Fibroblast of lung (primary cell): ENCODE measurements around the gene BCL6. TPM values are rescaled to one million over a fixed set of nuclear protein-coding genes. Genes with fewer than 3 reads are reported as not detected.

Experiments used
- DNase-seq, 2 donors: peaks; one replicate each; pipeline versions ENCODE4 v3.0.0 to v3.0.0-alpha.2; 2010; ENCODE audit warnings: low read depth in 2 of 2
- H2AFZ ChIP-seq: 2 replicates; pipeline ENCODE4 v1.5.1; 2012; ENCODE audit warnings: low read length, control low read depth, inconsistent platforms
- H3K27ac ChIP-seq: 2 replicates; pipeline ENCODE4 v1.5.1; 2011; ENCODE audit warnings: low read length, control low read depth; ENCODE audit not compliant: insufficient read depth
- H3K27me3 ChIP-seq: 2 replicates; pipeline ENCODE4 v1.5.1; 2011; ENCODE audit warnings: mild to moderate bottlenecking, low read length; ENCODE audit not compliant: control insufficient read depth, insufficient read depth
- H3K36me3 ChIP-seq: 2 replicates; pipeline ENCODE4 v1.5.1; 2011; ENCODE audit warnings: low read length; ENCODE audit not compliant: control insufficient read depth, insufficient read depth
- H3K4me1 ChIP-seq: 2 replicates; pipeline ENCODE4 v1.5.1; 2011; ENCODE audit warnings: low read length; ENCODE audit not compliant: control insufficient read depth, insufficient read depth; ENCODE audit errors: extremely low read depth
- H3K4me2 ChIP-seq: 2 replicates; pipeline ENCODE4 v1.5.1; 2011; ENCODE audit warnings: low read length, control low read depth; ENCODE audit not compliant: insufficient read depth; ENCODE audit errors: extremely low read depth
- H3K4me3 ChIP-seq, 4 experiments: fragments of 200-600 bp in 1 of 4; sonication (generic) in 1 of 4; replicated peaks in 1 of 4; 2 replicates each; pipeline ENCODE4 v1.5.1; 2011 to 2016; ENCODE audit warnings: low read length in 4 of 4, low read depth in 3 of 4, mild to moderate bottlenecking in 3 of 4, control low read depth in 2 of 4, inconsistent platforms in 1 of 4, mixed read lengths in 1 of 4; ENCODE audit not compliant: insufficient read depth in 1 of 4; ENCODE audit errors: control extremely low read depth in 1 of 4
- H3K79me2 ChIP-seq: 2 replicates; pipeline ENCODE4 v1.5.1; 2012; ENCODE audit warnings: mild to moderate bottlenecking, low read length, inconsistent platforms; ENCODE audit not compliant: control insufficient read depth, insufficient read depth
- H3K9ac ChIP-seq: 2 replicates; pipeline ENCODE4 v1.5.1; 2011; ENCODE audit warnings: mild to moderate bottlenecking, low read length, control low read depth; ENCODE audit not compliant: insufficient read depth
- H3K9me3 ChIP-seq: 2 replicates; pipeline ENCODE4 v1.5.1; 2012; ENCODE audit warnings: low read depth, low read length; ENCODE audit not compliant: control insufficient read depth, insufficient read depth
- H4K20me1 ChIP-seq: 2 replicates; pipeline ENCODE4 v1.5.1; 2011; ENCODE audit warnings: low read length; ENCODE audit not compliant: control insufficient read depth, insufficient read depth; ENCODE audit errors: extremely low read depth
- CTCF ChIP-seq, 2 donors: IDR thresholded peaks in 1 of 2; conservative IDR thresholded peaks in 1 of 2; 1 replicate in 1 of 2; 2 replicates in 1 of 2; pipeline ENCODE4 v1.5.1; 2011 to 2012; ENCODE audit warnings: low read length in 2 of 2, control low read depth in 1 of 2, inconsistent platforms in 1 of 2, low read depth in 1 of 2, mild to moderate bottlenecking in 1 of 2
- EZH2 ChIP-seq: IDR thresholded peaks from 2 replicates; pipeline ENCODE4 v1.5.1; 2012; ENCODE audit warnings: low read length, control low read depth, mild to moderate bottlenecking; ENCODE audit errors: missing control alignments
- polyA plus RNA-seq, 2 donors: library from polyadenylated mRNA; depleted of rRNA in 1 of 2; stranded (reverse) in 1 of 2; unstranded in 1 of 2; fragments of >200 nt; gene quantifications; 2 replicates each; pipeline ENCODE4 v1.2.1, GENCODE V29; 2011 to 2012; ENCODE audit warnings: missing spikeins in 1 of 2
- total RNA-seq: library from RNA; depleted of rRNA; stranded (reverse); fragments of >200 nt; gene quantifications from 2 replicates; pipeline ENCODE4 v1.2.1, GENCODE V29; 2014

Gene BCL6
- total and polyA plus RNA-seq, 2 donors (not counting 1 experiment from before 2014, with no cell fraction given), result 12.7 to 46.6 TPM

GRCh38 chr3:187725653-187726370 is 19.5 kb downstream of the BCL6 start:
- H2AFZ ChIP-seq, result no peak overlapping the region
- no peaks in the 10 kb centered on the region for H4K20me1 ChIP-seq
- no peak overlapping the region for H3K27ac ChIP-seq
- no peaks in the 10 kb centered on the region for H3K4me1 ChIP-seq
- no peaks in the 10 kb centered on the region for H3K9me3 ChIP-seq
- H3K36me3 ChIP-seq, result peaks cover 43% of the 10 kb centered on the region
- no peak overlapping the region for H3K9ac ChIP-seq
- DNase-seq, result no peak
- H3K4me3 ChIP-seq, result no peak overlapping the region
- TF ChIP-seq EZH2, result no peak
- no peak for TF ChIP-seq CTCF (conservative IDR thresholded peaks at IDR 0.05 in 1 of 2, IDR thresholded peaks at IDR 0.05 in 1 of 2; ENCODE audit: low read depth in 1 of 2, low read length in 2 of 2)
- H3K27me3 ChIP-seq, result no peaks in the 10 kb centered on the region
- H3K4me2 ChIP-seq, result no peak overlapping the region
- no peaks in the 10 kb centered on the region for H3K79me2 ChIP-seq

DNA sequence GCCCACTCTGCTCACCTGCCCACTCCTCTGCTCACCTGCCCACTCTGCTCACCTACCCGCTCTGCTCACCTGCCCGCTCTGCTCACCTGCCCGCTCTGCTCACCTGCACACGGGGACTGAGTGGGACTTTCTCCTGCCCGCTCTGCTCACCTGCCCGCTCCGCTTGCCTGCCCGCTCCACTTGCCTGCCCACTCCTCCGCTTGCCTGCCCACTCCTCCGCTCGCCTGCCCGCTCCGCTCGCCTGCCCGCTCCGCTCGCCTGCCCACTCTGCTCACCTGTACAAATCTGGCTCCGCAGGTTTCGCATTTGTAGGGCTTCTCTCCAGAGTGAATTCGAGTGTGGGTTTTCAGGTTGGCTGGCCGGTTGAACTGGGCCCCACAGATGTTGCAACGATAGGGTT is 20.0 kb downstream of the BCL6 start:
- Histone ChIP-seq H3K79me2 (no peaks in the 10 kb centered on the region), H4K20me1 (no peaks in the 10 kb centered on the region), H2AFZ (no peak overlapping the region), H3K4me3 (no peak overlapping the region), H3K27ac (no peak overlapping the region), H3K9me3 (no peaks in the 10 kb centered on the region), H3K27me3 (no peaks in the 10 kb centered on the region), H3K4me2 (no peak overlapping the region), H3K4me1 (no peaks in the 10 kb centered on the region), H3K9ac (no peak overlapping the region), H3K36me3 (peaks cover 39% of the 10 kb centered on the region)
- DNase-seq, result no peak
- TF ChIP-seq EZH2, result no peak
- no peak for TF ChIP-seq CTCF (conservative IDR thresholded peaks at IDR 0.05 in 1 of 2, IDR thresholded peaks at IDR 0.05 in 1 of 2; ENCODE audit: low read depth in 1 of 2, low read length in 2 of 2)

DNA sequence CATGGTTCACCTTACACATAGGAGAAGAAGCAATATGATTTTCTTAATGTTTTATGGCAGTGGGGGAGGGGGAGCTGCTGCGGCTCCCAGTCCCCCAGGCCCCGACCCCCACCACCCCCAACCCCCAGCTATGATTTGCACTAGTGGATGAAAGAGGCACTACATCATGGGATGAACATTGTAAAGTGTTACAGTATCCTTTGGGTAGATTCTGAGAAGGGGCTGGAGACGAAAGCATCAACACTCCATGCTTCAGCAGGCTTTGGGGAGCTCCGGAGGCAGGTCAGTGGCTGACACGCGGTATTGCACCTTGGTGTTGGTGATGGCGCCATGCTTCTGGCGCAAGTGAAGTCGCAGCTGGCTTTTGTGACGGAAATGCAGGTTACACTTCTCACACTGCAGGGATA is 23.1 kb downstream of the BCL6 start:
- no peak overlapping the region for H3K9ac ChIP-seq
- peaks cover 20% of the 10 kb centered on the region for H3K36me3 ChIP-seq
- H3K27me3 ChIP-seq, result no peaks in the 10 kb centered on the region
- no peak overlapping the region for H3K4me3 ChIP-seq
- H3K79me2 ChIP-seq, result no peaks in the 10 kb centered on the region
- H3K4me1 ChIP-seq, result no peaks in the 10 kb centered on the region
- DNase-seq, result no peak
- H3K4me2 ChIP-seq, result no peak overlapping the region
- H4K20me1 ChIP-seq, result no peaks in the 10 kb centered on the region
- H2AFZ ChIP-seq, result no peak overlapping the region
- H3K9me3 ChIP-seq, result no peaks in the 10 kb centered on the region
- no peak overlapping the region for H3K27ac ChIP-seq
- TF ChIP-seq EZH2, result no peak
- TF ChIP-seq CTCF (conservative IDR thresholded peaks at IDR 0.05 in 1 of 2, IDR thresholded peaks at IDR 0.05 in 1 of 2; ENCODE audit: low read depth in 1 of 2, low read length in 2 of 2), result no peak
